GM23248 (cell line): Measurements from ENCODE around the gene BLOC1S6.

ENCODE experiments used
- EZH2 ChIP-seq: fragments of 200-600 bp; sonication (generic); IDR thresholded peaks from 2 replicates; pipeline ENCODE4 v1.6.1; 2018; ENCODE audit warnings: antibody characterized with exemption, mild to moderate bottlenecking; ENCODE audit not compliant: insufficient read depth, poor library complexity, severe bottlenecking
- EZH2phosphoT487 ChIP-seq: fragments of 200-600 bp; sonication (generic); IDR thresholded peaks from 2 replicates; pipeline ENCODE4 v1.6.1; 2018; ENCODE audit warnings: antibody characterized with exemption, moderate library complexity, mild to moderate bottlenecking, low read depth; ENCODE audit not compliant: insufficient read depth

- TF ChIP-seq EZH2 (no peak), EZH2phosphoT487 (no peak)
Measured at GRCh38 chr15:45628136-45628535, 41.0 kb downstream of the BLOC1S6 start.
